Iris pigment epithelial cell (primary cell): ENCODE measurements around the gene PAQR7.

Experiments used
- DNase-seq: peaks from one replicate; pipeline ENCODE4 v3.0.0-alpha.2; 2011; ENCODE audit warnings: low read depth

Gene PAQR7

DNA sequence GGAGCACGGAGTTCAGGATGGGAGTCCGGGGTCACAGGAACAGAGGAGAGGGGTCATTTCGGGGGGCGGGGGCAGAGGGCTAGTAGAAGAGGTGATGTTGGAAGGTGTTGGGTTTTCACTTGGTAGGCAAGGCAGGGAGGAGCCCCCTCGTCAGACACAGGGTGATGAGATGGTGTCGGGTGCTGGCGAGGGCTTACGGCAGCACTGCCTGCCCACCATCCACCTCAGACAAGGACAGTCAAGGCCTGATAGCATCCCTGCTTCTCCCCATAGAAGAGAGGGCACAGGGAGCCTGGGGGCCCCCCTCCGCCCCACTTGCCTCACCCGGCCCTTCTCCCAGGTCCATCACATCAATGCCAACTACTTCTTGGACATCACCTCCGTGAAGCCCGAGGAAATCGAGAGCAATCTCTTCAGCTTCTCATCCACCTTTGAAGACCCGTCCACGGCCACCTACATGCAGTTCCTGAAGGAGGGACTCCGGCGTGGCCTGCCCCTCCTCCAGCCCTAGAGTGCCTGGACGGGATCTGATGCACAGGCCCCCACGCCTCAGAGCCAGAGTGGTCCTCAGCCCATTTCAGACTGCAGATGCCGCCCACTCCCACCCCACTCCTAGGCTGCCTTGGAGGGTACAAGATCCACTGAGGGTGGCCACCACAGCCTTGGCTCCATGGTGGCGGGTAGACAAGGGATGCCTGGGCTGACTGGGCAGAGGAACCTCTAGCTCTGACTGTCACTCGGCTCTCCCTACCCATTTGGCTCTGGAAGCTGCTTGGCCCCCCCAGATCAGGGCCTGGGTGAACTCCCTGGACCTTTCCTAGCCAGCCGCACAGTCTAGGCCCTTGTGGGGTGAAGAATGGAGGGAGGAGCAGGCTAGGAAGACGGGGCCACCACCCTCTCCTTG lies 60.0 kb downstream of the PAQR7 start:
- no peak for DNase-seq

DNA sequence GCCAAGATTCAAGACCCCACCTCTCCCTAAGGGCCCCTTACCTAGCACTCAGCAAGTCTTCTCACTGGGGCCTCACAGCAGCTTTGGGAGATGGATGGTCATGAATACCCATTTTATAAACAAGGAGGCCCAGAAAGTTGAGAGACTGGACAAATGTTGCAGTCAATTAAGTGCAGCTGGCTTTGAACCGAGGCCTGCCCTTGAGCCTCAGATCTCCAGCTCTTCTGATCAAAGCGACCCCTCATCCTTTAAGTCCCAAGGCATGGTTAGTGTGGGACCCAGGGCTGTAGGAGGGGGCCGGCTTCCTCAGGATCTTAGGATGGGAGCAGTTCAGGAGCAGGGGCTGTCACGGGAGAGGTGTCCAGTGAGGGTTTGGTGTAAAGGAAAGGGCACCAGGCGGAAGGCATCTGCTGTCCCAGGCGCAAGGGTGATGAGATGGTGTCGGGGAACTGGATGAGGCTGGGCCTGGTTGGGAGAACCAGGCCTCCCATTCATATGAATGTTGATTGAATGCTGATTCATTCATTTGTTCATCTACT lies 60.9 kb downstream of the PAQR7 start:
- DNase-seq, result no peak

DNA sequence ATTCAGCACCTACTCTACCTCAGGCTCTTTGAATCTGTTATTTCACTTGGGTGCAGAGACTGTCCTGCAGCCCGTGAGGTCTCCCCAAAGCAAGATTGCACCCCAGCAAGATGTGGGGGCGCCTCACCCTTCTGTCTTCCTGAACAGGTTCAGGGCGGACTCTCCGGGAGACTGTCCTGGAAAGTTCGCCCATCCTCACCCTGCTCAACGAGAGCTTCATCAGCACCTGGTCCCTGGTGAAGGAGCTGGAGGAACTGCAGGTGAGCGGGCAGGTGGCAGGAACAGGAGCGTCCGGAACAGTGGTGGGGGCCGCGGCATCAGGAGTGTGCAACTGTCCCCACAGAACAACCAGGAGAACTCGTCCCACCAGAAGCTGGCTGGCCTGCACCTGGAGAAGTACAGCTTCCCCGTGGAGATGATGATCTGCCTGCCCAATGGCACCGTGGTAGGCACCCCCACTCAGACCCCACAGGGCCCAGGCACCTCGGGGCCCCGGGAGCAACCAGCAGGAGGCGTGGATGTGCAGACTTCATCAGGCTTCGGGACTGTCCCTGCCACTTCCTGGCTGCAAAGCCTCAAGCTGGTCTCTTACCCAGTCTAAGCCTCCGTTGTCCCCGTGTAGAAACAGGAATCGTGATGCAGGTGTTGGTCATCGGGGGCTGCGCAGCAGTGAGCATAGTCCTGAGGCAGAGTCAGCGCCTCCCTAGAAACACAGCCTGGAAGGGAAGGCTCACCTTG lies 61.6 kb downstream of the PAQR7 start:
- DNase-seq, result no peak

- no peak for DNase-seq
These were observed 62.3 kb downstream of the PAQR7 start for GRCh38 chr1:25813071-25813733.
